Measurements from ENCODE around the gene MS4A10. TPM values are rescaled to one million over a fixed set of nuclear protein-coding genes. Genes with fewer than 3 reads are reported as not detected.
A peak's percentile ranks its signal among the peaks of the same experiment; 100 is the strongest.

Gene MS4A10
- total and polyA plus RNA-seq, 10 donors, result not detected

DNA sequence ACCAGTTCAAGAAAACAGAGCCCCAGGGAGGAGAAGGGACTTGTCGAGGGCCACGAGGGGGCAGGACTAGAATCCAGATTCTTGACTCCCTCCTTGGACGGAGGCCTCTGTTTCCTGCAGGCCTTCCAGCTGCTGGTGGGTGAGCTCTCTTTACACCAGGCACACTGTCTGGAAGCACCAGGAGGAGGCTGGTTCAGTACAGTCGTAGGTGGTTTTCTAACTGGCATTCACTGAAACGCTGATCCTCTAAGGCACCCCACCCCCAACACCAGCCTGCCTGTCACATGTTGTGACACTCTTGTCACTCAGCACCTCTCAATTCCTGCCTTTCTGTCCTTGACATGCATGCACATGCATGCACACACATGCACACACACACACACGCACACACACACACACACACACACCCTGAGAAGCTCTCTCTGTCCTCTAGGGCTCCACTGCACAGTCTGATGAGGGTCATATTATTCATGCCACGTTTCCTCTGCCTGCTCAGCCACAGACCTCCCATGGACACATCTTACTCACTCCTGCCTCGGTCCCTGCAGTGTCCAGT, 751 bp downstream of the MS4A10 start:
- no peak overlapping the region for H3K4me3 ChIP-seq
- H3K36me3 ChIP-seq, result no peaks in the 10 kb centered on the region
- intact Hi-C loops (cut with DNase I; ENCODE audit: low total_unique reads), result no loop called here
- H3K27me3 ChIP-seq (replicated peaks in 1 of 7), result no peaks in the 10 kb centered on the region
- no peaks in the 10 kb centered on the region for H3K9me3 ChIP-seq
- TF ChIP-seq POLR2AphosphoS5 (IDR thresholded peaks at IDR 0.05), result no peak
- TF ChIP-seq, protein P1, sequence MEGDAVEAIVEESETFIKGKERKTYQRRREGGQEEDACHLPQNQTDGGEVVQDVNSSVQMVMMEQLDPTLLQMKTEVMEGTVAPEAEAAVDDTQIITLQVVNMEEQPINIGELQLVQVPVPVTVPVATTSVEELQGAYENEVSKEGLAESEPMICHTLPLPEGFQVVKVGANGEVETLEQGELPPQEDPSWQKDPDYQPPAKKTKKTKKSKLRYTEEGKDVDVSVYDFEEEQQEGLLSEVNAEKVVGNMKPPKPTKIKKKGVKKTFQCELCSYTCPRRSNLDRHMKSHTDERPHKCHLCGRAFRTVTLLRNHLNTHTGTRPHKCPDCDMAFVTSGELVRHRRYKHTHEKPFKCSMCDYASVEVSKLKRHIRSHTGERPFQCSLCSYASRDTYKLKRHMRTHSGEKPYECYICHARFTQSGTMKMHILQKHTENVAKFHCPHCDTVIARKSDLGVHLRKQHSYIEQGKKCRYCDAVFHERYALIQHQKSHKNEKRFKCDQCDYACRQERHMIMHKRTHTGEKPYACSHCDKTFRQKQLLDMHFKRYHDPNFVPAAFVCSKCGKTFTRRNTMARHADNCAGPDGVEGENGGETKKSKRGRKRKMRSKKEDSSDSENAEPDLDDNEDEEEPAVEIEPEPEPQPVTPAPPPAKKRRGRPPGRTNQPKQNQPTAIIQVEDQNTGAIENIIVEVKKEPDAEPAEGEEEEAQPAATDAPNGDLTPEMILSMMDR (IDR thresholded peaks at IDR 0.05 in 8 of 11, conservative IDR thresholded peaks at IDR 0.05 in 3 of 11), result no peak
- TF ChIP-seq POLR2A (IDR thresholded peaks at IDR 0.05), result no peak
- DNase-seq, result peak; percentile 43
- H3K4me1 ChIP-seq, result peaks cover 0 to 6% (median 0%) of the 10 kb centered on the region in 6 donors
- 65 to 77% (median 68%) methylated on average over 8 of the region's 8 CpGs for WGBS, 5 donors
- no peak overlapping the region for H3K27ac ChIP-seq

DNA sequence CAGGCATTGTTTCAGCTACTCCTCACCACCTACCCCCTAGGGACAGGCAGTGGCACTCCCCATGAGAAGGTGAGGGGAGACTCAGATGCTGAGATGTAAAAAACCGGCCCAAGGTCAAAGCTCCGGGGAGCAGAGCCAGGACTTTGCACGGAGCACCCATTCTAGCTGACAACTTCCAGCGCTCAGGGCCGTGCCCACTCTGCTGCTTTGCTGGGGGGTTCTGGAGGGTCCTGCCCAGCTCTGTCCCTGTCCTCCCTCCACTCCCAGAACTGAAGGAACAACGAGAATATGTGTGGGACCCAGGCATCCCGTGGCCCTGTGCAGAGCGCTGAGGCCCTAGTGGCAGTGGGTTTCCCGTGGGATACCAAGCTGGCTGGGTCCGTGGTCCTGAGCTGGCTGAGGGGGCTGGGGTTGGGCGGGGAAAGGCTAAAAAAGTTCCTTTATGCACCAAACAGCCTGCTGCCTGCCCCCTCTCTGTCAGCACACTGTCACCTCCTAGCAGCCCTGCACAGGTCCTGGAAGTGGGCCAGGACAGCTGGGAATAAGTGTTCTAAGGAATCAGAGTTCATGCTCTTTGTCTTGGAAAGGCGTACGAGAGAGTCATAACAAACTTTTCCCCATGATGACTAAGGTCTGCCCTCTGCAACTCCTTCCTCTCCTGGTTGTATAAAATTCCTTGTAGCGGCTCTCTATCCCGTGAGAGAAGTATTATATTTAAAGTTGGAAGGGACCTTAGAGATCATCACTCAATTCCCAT, 1.9 kb downstream of the MS4A10 start:
- 71 to 79% (median 77%) methylated on average over 11 to 15 of the region's 15 CpGs for WGBS, 5 donors
- Histone ChIP-seq H3K9me3 (no peaks in the 10 kb centered on the region), H3K4me1 (peaks cover 0 to 6% (median 0%) of the 10 kb centered on the region in 6 donors), H3K27me3 (replicated peaks in 1 of 7) (no peaks in the 10 kb centered on the region), H3K4me3 (no peak overlapping the region), H3K36me3 (no peaks in the 10 kb centered on the region), H3K27ac (no peak overlapping the region)
- intact Hi-C loops (cut with DNase I; ENCODE audit: low total_unique reads), result no loop called here
- peak; percentile 50 for DNase-seq
- peak in 1 of 3 donors; percentile 35 for TF ChIP-seq POLR2AphosphoS5 (IDR thresholded peaks at IDR 0.05)
- TF ChIP-seq, protein P1 (IDR thresholded peaks at IDR 0.05 in 8 of 11, conservative IDR thresholded peaks at IDR 0.05 in 3 of 11), result no peak

DNA sequence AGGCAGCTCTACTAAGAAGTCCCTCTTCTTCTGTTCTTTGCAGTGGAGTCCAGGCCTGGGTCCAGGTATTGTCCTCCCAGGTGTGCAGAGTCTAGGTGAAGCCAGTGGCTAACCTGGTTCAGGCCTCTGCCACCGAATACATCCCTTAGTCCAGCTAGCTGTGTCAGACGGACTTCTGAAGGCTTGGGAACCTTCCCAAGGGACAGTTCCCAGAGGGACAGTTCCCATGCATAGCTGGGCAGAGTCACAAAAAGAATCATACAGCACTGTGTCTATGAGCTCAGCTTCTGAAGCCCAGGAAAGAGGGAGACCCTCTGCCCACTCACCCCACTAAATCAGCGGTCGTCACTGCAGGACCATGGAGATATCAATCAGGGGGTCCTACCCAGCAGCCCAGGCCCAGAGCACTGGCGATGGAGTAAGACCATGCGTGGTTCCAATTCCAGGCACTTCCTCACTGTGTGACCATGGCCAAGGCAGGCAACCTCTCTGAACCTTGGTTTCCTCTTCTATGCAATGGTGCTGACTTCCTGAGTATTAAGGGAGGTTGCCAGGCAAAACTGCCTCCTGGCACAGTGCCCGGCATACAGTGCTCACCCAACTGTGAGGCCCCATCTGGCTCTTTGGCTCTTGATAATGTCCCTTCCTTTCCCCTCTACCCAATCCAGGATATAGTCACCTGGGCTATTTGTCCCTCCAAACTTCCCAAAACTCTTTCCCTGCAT, 3.4 kb downstream of the MS4A10 start:
- Histone ChIP-seq H3K36me3 (no peaks in the 10 kb centered on the region), H3K9me3 (no peaks in the 10 kb centered on the region), H3K4me1 (peaks cover 0 to 6% (median 0%) of the 10 kb centered on the region in 6 donors), H3K27ac (no peak overlapping the region), H3K4me3 (no peak overlapping the region), H3K27me3 (replicated peaks in 1 of 7) (no peaks in the 10 kb centered on the region)
- WGBS, 5 donors, result 70 to 97% (median 81%) methylated on average over 5 to 7 of the region's 7 CpGs
- TF ChIP-seq POLR2AphosphoS5 (IDR thresholded peaks at IDR 0.05) (no peak), POLR2A (IDR thresholded peaks at IDR 0.05) (no peak)
- TF ChIP-seq, protein P1 (IDR thresholded peaks at IDR 0.05 in 8 of 11, conservative IDR thresholded peaks at IDR 0.05 in 3 of 11), result no peak
- intact Hi-C loops (cut with DNase I; ENCODE audit: low total_unique reads), result no loop called here
- peak; percentile 1 for DNase-seq

DNA sequence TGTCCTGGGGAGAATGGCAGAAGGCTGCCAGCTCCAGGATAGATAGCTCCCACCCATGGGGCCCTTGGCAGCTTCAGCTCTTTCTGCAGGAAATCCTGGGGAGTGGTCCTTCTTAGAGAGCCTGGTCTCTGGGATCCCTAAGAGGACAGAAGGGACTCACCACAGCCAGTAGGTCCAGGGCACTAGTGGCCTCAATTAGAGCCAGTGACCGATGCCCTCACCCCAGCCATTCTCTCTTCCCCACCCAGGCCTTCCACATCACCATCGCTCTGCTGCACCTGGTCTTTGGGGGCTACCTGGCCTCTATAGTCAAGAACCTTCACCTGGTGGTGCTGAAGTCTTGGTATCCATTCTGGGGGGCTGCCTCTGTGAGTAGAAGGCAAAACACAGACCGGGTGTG, 5.6 kb downstream of the MS4A10 start:
- TF ChIP-seq, protein P1 (IDR thresholded peaks at IDR 0.05 in 8 of 11, conservative IDR thresholded peaks at IDR 0.05 in 3 of 11), result no peak
- no peak for TF ChIP-seq POLR2AphosphoS5 (IDR thresholded peaks at IDR 0.05)
- WGBS, 5 donors, result 87 to 95% (median 92%) methylated on average over 3 of the region's 3 CpGs
- peak; percentile 58 for DNase-seq
- no peak overlapping the region for H3K4me3 ChIP-seq
- no peaks in the 10 kb centered on the region for H3K27me3 ChIP-seq (replicated peaks in 1 of 7)
- no peak overlapping the region for H3K27ac ChIP-seq
- H3K4me1 ChIP-seq, result peaks cover 0 to 6% (median 0%) of the 10 kb centered on the region in 6 donors
- H3K36me3 ChIP-seq, result no peaks in the 10 kb centered on the region
- intact Hi-C loops (cut with DNase I; ENCODE audit: low total_unique reads), result no loop called here
- H3K9me3 ChIP-seq, result no peaks in the 10 kb centered on the region

Data from spleen (tissue), 11 donors.